Caco-2 (cell line): ENCODE results near the gene NACA2. TPM values are rescaled to one million over a fixed set of nuclear protein-coding genes. Genes with fewer than 3 reads are reported as not detected.

Source experiments
- BruUV-seq: library from RNA; stranded (reverse); fragments of 400-500 nt; replicated peaks from 2 replicates; lab custom pipeline; 2021; lab: Mats Ljungman, UMichigan
- CTCF ChIA-PET: fragments of 300-600 bp; sonication (Branson Sonifier 250); formaldehyde crosslinking; loops from one replicate; lab custom pipeline; 2022; ENCODE audit warnings: antibody characterized with exemption; lab: Charles Lee
- POLR2A ChIA-PET: fragments of 300-600 bp; sonication (Branson Sonifier 250); formaldehyde crosslinking; loops from one replicate; lab custom pipeline; 2022; ENCODE audit warnings: antibody characterized with exemption; lab: Charles Lee
- DNase-seq, 2 experiments: peaks; one replicate each; pipeline versions ENCODE4 v3.0.0 to v3.0.0-alpha.2; 2020 to 2022
- H3K27me3 ChIP-seq: replicated peaks from 2 replicates; pipeline ENCODE4 v1.6.0; 2011; ENCODE audit warnings: low read length; ENCODE audit not compliant: control insufficient read depth, insufficient read depth
- H3K36me3 ChIP-seq: 2 replicates; pipeline ENCODE4 v1.5.1; 2011; ENCODE audit warnings: low read length; ENCODE audit not compliant: control insufficient read depth, insufficient read depth
- H3K4me1 ChIP-seq: fragments of 250-450 bp; sonication (Bioruptor Pico); 2 replicates; pipeline ENCODE4 v1.5.1; 2020; ENCODE audit warnings: mild to moderate bottlenecking
- H3K4me3 ChIP-seq: 2 replicates; pipeline ENCODE4 v1.5.1; 2011; ENCODE audit warnings: low read depth, mild to moderate bottlenecking, control low read depth, low read length
- H3K9me3 ChIP-seq: fragments of 250-450 bp; sonication (Bioruptor Pico); 2 replicates; pipeline ENCODE4 v1.5.1; 2020; ENCODE audit warnings: mild to moderate bottlenecking, moderate library complexity
- H3K27ac Mint-ChIP-seq: one replicate; pipeline ENCODE4 v1.8.0; 2022; ENCODE audit warnings: mixed read lengths; ENCODE audit not compliant: unreplicated experiment
- H3K27me3 Mint-ChIP-seq: one replicate; pipeline ENCODE4 v1.8.0; 2022; ENCODE audit warnings: mixed read lengths; ENCODE audit not compliant: insufficient read depth, unreplicated experiment
- H3K36me3 Mint-ChIP-seq: one replicate; pipeline ENCODE4 v1.8.0; 2022; ENCODE audit warnings: mild to moderate bottlenecking, mixed read lengths; ENCODE audit not compliant: insufficient read depth, unreplicated experiment
- H3K4me1 Mint-ChIP-seq: one replicate; pipeline ENCODE4 v1.8.0; 2022; ENCODE audit warnings: low read depth, mixed read lengths; ENCODE audit not compliant: unreplicated experiment
- H3K4me3 Mint-ChIP-seq: one replicate; pipeline ENCODE4 v1.8.0; 2022; ENCODE audit warnings: mild to moderate bottlenecking, moderate library complexity, mixed read lengths; ENCODE audit not compliant: unreplicated experiment
- H3K9me3 Mint-ChIP-seq: one replicate; pipeline ENCODE4 v1.8.0; 2022; ENCODE audit warnings: mixed read lengths; ENCODE audit not compliant: unreplicated experiment
- intact Hi-C: fragments of 100-400 bp; cut with micrococcal nuclease; formaldehyde crosslinking; loops from one replicate; pipeline ENCODE4 v1.10.0; 2022; ENCODE audit not compliant: unreplicated experiment
- total RNA-seq: library from RNA; stranded (reverse); gene quantifications from 2 replicates; pipeline ENCODE4 v1.2.3, GENCODE V29; 2022
- TF ChIP-seq, protein P1 (sequence below), 2 experiments: fragments of 200-600 bp in 1 of 2; IDR thresholded peaks; 1 replicate in 1 of 2; 2 replicates in 1 of 2; pipeline versions ENCODE4 v1.5.1 to v1.8.0; 2011 to 2022; ENCODE audit warnings: antibody characterized with exemption in 1 of 2, control low read depth in 1 of 2, inconsistent platforms in 1 of 2, low read depth in 1 of 2, low read length in 1 of 2, mild to moderate bottlenecking in 1 of 2, moderate library complexity in 1 of 2; ENCODE audit not compliant: insufficient read depth in 1 of 2, severe bottlenecking in 1 of 2, unreplicated experiment in 1 of 2

The NACA2 gene
- total RNA-seq, 1 experiment from 2014 or later, result not detected

DNA sequence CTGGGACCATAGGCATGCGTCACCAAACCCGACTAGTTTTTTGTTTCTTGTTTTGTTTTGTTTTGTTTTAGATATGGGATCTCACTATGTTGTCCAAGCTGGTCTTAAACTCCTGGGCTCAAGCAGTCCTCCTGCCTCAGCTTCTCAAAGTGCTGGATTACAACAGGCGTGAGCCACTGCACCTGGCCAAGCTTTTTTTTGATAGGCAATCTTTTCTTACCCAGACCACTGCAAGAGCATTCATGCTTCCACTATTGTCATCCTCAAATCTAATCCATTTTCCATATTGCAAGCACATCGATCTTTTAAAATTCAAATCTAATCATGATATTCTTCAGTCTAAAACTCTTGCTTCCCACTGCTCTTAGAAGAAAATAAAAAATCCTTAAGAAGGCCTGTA, 10.3 kb upstream of the NACA2 start:
- no peak overlapping the region for H3K4me3 ChIP-seq
- Mint-ChIP-seq H3K4me3 (no peak overlapping the region), H3K9me3 (no peaks in the 10 kb centered on the region), H3K36me3 (no peaks in the 10 kb centered on the region), H3K4me1 (no peaks in the 10 kb centered on the region), H3K27ac (no peak overlapping the region), H3K27me3 (peaks cover 1% of the 10 kb centered on the region)
- TF ChIP-seq, protein P1, sequence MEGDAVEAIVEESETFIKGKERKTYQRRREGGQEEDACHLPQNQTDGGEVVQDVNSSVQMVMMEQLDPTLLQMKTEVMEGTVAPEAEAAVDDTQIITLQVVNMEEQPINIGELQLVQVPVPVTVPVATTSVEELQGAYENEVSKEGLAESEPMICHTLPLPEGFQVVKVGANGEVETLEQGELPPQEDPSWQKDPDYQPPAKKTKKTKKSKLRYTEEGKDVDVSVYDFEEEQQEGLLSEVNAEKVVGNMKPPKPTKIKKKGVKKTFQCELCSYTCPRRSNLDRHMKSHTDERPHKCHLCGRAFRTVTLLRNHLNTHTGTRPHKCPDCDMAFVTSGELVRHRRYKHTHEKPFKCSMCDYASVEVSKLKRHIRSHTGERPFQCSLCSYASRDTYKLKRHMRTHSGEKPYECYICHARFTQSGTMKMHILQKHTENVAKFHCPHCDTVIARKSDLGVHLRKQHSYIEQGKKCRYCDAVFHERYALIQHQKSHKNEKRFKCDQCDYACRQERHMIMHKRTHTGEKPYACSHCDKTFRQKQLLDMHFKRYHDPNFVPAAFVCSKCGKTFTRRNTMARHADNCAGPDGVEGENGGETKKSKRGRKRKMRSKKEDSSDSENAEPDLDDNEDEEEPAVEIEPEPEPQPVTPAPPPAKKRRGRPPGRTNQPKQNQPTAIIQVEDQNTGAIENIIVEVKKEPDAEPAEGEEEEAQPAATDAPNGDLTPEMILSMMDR (IDR thresholded peaks at IDR 0.05; ENCODE audit: insufficient read depth in 1 of 2, low read depth in 1 of 2, low read length in 1 of 2, severe bottlenecking in 1 of 2, unreplicated experiment in 1 of 2), result no peak
- no TSS peak for BruUV-seq
- intact Hi-C loops, result no loop called here
- H3K36me3 ChIP-seq, result no peaks in the 10 kb centered on the region
- CTCF ChIA-PET, result interaction anchor here (0.6 kb wide), 1 partner anchor 233 kb away, joined by 3 read pairs; no protein-coding TSS in a partner anchor
- no peaks in the 10 kb centered on the region for H3K4me1 ChIP-seq
- POLR2A ChIA-PET, result interaction anchor here (0.6 kb wide), 1 partner anchor 48 kb away, joined by 11 read pairs; no protein-coding TSS in a partner anchor
- H3K9me3 ChIP-seq, result no peaks in the 10 kb centered on the region
- DNase-seq, result no peak
- H3K27me3 ChIP-seq, result no peaks in the 10 kb centered on the region

DNA sequence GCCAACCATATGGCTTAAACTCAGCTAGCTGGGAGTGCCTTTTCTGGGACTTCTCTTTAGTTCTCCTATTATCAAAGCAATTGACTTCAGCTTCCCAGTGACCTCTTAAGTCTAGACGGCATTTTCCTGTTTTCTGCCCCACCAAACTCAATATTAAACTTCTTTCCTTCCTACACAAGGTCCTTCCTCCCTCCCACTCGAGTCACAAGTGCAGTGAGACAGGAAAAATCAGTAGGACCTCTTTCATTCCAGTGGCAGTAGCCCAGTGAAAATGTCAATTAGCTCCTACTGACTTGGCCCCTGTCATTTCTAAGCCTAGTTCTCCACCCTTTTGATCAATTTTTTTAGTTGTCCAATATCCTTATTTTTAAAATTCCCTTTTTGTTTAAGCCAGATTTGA, 9.6 kb upstream of the NACA2 start:
- Histone ChIP-seq H3K36me3 (no peaks in the 10 kb centered on the region), H3K4me3 (no peak overlapping the region), H3K27me3 (no peaks in the 10 kb centered on the region), H3K9me3 (no peaks in the 10 kb centered on the region), H3K4me1 (no peaks in the 10 kb centered on the region)
- TF ChIP-seq, protein P1 (IDR thresholded peaks at IDR 0.05; ENCODE audit: insufficient read depth in 1 of 2, low read depth in 1 of 2, low read length in 1 of 2, severe bottlenecking in 1 of 2, unreplicated experiment in 1 of 2), result no peak
- Mint-ChIP-seq H3K9me3 (no peaks in the 10 kb centered on the region), H3K4me1 (no peaks in the 10 kb centered on the region), H3K36me3 (no peaks in the 10 kb centered on the region), H3K27me3 (peaks cover 3% of the 10 kb centered on the region), H3K27ac (no peak overlapping the region), H3K4me3 (no peak overlapping the region)
- POLR2A ChIA-PET, result no interaction called here
- BruUV-seq, result no TSS peak
- intact Hi-C loops, result no loop called here
- DNase-seq, result no peak
- CTCF ChIA-PET, result interaction anchor here (0.6 kb wide), 1 partner anchor 1749 kb away, joined by 3 read pairs; no protein-coding TSS in a partner anchor

DNA sequence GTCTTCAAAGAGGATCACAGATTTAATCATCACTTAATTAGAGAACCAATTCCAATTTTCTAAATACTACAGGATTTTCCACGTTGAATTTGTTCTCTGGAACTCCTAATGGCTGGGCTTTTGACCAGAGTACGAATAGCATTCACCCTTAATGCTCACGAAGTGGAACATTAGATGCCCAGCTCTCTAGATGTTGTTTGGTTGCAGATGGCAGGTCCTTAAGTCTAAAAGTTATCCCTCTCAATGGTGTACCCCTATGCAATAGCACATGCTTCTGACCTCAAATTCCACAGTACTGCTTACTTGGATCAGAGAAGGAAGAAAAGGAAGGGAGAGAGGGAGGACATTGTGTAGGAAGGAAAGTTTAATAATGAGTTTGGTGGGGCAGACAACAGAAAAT, 8.6 kb upstream of the NACA2 start:
- no peak for DNase-seq
- CTCF ChIA-PET, result no interaction called here
- H3K4me1 ChIP-seq, result no peaks in the 10 kb centered on the region
- POLR2A ChIA-PET, result no interaction called here
- intact Hi-C loops, result no loop called here
- H3K4me1 Mint-ChIP-seq, result no peaks in the 10 kb centered on the region
- BruUV-seq, result no TSS peak
- no peaks in the 10 kb centered on the region for H3K9me3 Mint-ChIP-seq
- TF ChIP-seq, protein P1 (IDR thresholded peaks at IDR 0.05; ENCODE audit: insufficient read depth in 1 of 2, low read depth in 1 of 2, low read length in 1 of 2, severe bottlenecking in 1 of 2, unreplicated experiment in 1 of 2), result no peak
- H3K36me3 ChIP-seq, result no peaks in the 10 kb centered on the region
- H3K36me3 Mint-ChIP-seq, result no peaks in the 10 kb centered on the region
- no peaks in the 10 kb centered on the region for H3K9me3 ChIP-seq
- no peak overlapping the region for H3K27ac Mint-ChIP-seq
- H3K27me3 ChIP-seq, result no peaks in the 10 kb centered on the region
- peaks cover 3% of the 10 kb centered on the region for H3K27me3 Mint-ChIP-seq
- no peak overlapping the region for H3K4me3 ChIP-seq
- no peak overlapping the region for H3K4me3 Mint-ChIP-seq
